ENCODE results near the gene PDCL3.

- TF ChIP-seq TAF1 (IDR thresholded peaks at IDR 0.05; ENCODE audit: low read depth) (no peak), MAX (IDR thresholded peaks at IDR 0.05) (no peak), EP300 (IDR thresholded peaks at IDR 0.05; ENCODE audit: borderline replicate concordance) (no peak), TEAD4 (IDR thresholded peaks at IDR 0.05) (no peak), CREB1 (IDR thresholded peaks at IDR 0.05; ENCODE audit: low read depth) (no peak), RAD21 (IDR thresholded peaks at IDR 0.05; ENCODE audit: low read depth) (no peak)
These were observed 41.3 kb downstream of the PDCL3 start for GRCh38 chr2:100603948-100604633.

Measured in Ishikawa (cell line).